ENCODE measurements around the gene PLXNA4.

The PLXNA4 gene

GRCh38 chr7:132125096-132125495 lies 451.2 kb downstream of the PLXNA4 start:
- Mint-ChIP-seq H3K4me3 (no peak overlapping the region), H3K9me3 (peaks cover 2% of the 10 kb centered on the region), H3K4me1 (no peaks in the 10 kb centered on the region), H3K27me3 (peaks cover 11% of the 10 kb centered on the region), H3K27ac (no peak overlapping the region), H3K36me3 (no peaks in the 10 kb centered on the region)
- no peak for ATAC-seq

GRCh38 chr7:132124575-132124974 lies 451.7 kb downstream of the PLXNA4 start:
- Mint-ChIP-seq H3K27ac (no peak overlapping the region), H3K27me3 (peaks cover 11% of the 10 kb centered on the region), H3K4me1 (no peaks in the 10 kb centered on the region), H3K9me3 (peaks cover 2% of the 10 kb centered on the region), H3K36me3 (no peaks in the 10 kb centered on the region), H3K4me3 (no peak overlapping the region)
- ATAC-seq = no peak

DNA sequence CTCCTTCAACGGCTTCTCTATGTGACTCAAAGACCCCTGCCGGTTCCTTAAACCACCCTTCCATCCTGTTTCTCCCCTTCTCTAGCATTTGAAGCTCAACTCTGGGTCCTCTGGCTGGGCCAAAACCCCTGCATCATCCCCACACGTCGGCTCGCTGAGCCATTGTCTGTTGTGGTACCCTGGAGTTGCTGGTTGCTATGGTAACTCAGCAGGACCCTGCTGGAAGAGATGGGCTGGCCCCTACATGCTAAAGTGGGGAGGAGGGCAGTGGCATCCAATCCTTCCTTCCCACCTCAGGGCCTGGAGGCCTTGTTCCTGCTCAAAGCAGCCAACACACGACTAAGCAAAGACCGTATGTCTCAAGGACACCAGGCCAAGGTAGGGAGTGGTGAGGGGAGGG lies 452.5 kb downstream of the PLXNA4 start:
- Mint-ChIP-seq H3K4me3 (no peak overlapping the region), H3K4me1 (no peaks in the 10 kb centered on the region), H3K36me3 (no peaks in the 10 kb centered on the region), H3K9me3 (peaks cover 2% of the 10 kb centered on the region), H3K27me3 (peaks cover 11% of the 10 kb centered on the region), H3K27ac (no peak overlapping the region)
- ATAC-seq = no peak

DNA sequence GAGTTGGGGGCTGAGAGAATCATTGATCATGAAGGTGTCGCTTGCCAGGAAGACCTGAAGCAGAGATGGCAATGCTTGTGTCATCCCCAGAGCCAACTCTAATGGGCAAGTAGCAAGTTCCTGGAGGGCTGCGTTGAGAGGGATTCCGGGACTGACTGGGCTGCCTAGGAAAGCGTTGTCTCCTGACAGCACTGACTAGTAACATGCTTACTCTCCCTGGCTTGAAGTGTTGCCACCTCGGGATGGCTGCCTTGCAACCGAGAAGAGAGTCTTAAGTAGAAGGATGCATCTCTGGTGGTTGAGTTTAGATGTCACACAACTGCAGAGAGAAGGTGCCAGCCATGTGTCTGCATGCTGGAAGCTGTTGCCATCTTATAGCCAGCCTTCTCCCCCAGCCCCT lies 453.4 kb downstream of the PLXNA4 start:
- peaks cover 11% of the 10 kb centered on the region for H3K27me3 Mint-ChIP-seq
- ATAC-seq = no peak

DNA sequence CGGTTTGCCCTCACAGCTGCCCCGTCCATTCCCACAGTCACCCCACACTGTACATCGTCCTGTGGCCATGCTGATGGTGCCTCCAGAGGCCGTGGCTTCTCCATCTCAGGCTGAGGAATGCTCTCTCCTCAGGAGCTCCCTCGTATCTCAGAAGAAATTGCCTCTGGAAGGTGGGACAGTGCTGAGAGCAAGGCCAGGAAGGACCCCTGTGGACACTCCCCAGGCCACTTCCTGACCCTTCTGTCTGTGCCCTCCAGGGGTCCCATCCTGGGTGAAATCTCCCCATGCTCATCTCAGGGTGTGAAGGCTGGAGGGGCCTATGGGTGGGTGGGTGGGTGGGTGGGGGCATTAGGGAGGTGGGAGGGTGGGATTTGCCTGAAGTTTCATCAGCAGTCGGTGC lies 454.3 kb downstream of the PLXNA4 start:
- no peaks in the 10 kb centered on the region for H3K36me3 Mint-ChIP-seq
- peaks cover 2% of the 10 kb centered on the region for H3K9me3 Mint-ChIP-seq

More for the DNA sequence above, 453.4 kb downstream of the PLXNA4 start:
- peaks cover 2% of the 10 kb centered on the region for H3K9me3 Mint-ChIP-seq
- H3K4me1 Mint-ChIP-seq = no peaks in the 10 kb centered on the region
- H3K27ac Mint-ChIP-seq = no peak overlapping the region
- no peaks in the 10 kb centered on the region for H3K36me3 Mint-ChIP-seq
- H3K4me3 Mint-ChIP-seq = no peak overlapping the region

DNA sequence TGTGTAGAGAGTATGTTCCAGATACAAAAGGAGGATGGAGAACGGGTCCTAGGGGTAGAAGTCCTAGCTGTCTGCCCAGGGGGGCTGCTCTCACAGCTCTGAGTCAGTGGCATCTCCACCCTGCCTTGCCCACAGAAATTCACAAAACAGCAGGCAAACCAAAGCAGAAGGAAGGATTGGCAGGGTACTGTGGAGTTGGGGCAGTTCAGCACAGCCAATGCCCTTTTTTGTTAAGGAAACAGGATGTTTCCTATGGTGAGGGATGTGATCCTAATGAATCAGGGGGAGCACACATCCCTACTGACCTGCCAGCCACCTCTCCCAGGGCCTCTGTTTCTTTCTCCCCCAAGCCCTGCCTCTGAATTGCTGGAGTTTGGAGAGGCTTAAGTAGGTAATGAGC lies 457.6 kb downstream of the PLXNA4 start:
- H3K4me1 Mint-ChIP-seq = no peaks in the 10 kb centered on the region
- no peak overlapping the region for H3K27ac Mint-ChIP-seq
- peaks cover 11% of the 10 kb centered on the region for H3K27me3 Mint-ChIP-seq
- no peak overlapping the region for H3K4me3 Mint-ChIP-seq
- no peak for ATAC-seq
- H3K36me3 Mint-ChIP-seq = no peaks in the 10 kb centered on the region
- peaks cover 2% of the 10 kb centered on the region for H3K9me3 Mint-ChIP-seq

More for the DNA sequence above, 454.3 kb downstream of the PLXNA4 start:
- Mint-ChIP-seq H3K4me3 (no peak overlapping the region), H3K4me1 (no peaks in the 10 kb centered on the region), H3K27me3 (peaks cover 11% of the 10 kb centered on the region), H3K27ac (no peak overlapping the region)
- no peak for ATAC-seq

GRCh38 chr7:132117636-132118035 lies 458.6 kb downstream of the PLXNA4 start:
- Mint-ChIP-seq H3K4me3 (no peak overlapping the region), H3K27me3 (peaks cover 9% of the 10 kb centered on the region), H3K36me3 (no peaks in the 10 kb centered on the region), H3K9me3 (peaks cover 2% of the 10 kb centered on the region), H3K4me1 (no peaks in the 10 kb centered on the region), H3K27ac (no peak overlapping the region)
- no peak for ATAC-seq

- H3K36me3 Mint-ChIP-seq = no peaks in the 10 kb centered on the region
- H3K27me3 Mint-ChIP-seq = peaks cover 5% of the 10 kb centered on the region
- H3K27ac Mint-ChIP-seq = no peak overlapping the region
- H3K9me3 Mint-ChIP-seq = no peaks in the 10 kb centered on the region
- no peaks in the 10 kb centered on the region for H3K4me1 Mint-ChIP-seq
- no peak for ATAC-seq
- no peak overlapping the region for H3K4me3 Mint-ChIP-seq
Measured at GRCh38 chr7:132117181-132117580, 459.1 kb downstream of the PLXNA4 start.

DNA sequence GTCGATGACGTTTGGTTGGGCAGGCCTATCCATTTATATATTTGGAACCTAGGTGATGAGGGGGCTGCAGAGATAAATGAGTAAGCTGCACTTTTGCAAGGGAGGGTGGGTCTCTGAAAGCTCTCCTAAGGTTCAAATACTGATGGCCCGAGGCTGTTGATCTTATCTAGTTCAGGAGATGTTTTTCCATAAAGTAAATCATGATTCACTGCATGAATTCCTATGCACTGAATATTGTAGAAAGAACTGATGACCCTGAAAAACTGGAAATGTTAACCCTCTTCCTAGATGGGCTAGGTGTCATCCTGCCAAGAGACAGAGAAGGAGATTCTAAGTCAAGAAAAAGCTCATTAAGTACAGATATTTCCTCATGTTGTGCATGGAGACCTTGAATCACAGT lies 459.9 kb downstream of the PLXNA4 start:
- no peak for ATAC-seq
- H3K4me3 Mint-ChIP-seq = no peak overlapping the region
- no peaks in the 10 kb centered on the region for H3K27me3 Mint-ChIP-seq
- no peaks in the 10 kb centered on the region for H3K36me3 Mint-ChIP-seq
- no peaks in the 10 kb centered on the region for H3K4me1 Mint-ChIP-seq
- H3K27ac Mint-ChIP-seq = no peak overlapping the region
- H3K9me3 Mint-ChIP-seq = no peaks in the 10 kb centered on the region

DNA sequence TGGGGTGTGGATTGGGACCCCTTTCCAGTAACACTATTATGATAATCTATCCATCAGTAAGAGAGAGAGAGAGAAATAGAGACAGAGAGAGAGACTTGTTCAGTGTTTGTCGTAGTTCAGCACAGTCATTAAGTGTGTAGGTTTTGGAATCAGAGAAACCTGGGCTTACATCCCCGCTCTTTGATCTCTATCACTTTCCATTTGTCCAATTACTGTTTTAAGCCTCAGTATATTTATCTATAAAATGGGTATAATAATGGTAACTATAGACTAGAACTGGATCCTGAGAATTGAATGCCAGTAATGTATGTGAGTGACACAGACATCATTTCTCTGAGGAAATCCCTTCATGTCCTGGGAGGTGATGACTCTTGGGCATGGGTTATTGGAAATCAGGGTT lies 460.5 kb downstream of the PLXNA4 start:
- Mint-ChIP-seq H3K27ac (no peak overlapping the region), H3K4me1 (no peaks in the 10 kb centered on the region), H3K9me3 (no peaks in the 10 kb centered on the region), H3K27me3 (no peaks in the 10 kb centered on the region), H3K4me3 (no peak overlapping the region), H3K36me3 (no peaks in the 10 kb centered on the region)
- ATAC-seq = no peak

DNA sequence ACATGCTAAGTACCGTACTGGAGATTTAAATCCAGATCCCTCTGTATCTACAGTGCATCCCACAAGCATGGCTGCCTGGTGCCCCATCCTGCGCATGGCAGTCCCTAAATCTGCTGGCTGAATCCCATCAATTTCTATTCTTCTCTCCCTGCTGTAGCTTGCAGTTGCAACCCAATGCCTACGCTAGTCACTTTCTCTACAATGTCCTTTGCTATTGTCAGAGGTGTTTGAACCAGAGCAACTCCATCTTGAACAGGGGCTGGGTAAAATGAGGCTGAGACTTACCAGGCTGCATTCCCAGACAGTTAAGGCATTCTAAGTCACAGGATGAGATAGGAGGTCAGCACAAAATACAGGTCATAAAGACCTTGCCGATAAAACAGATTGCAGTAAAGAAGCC lies 461.2 kb downstream of the PLXNA4 start:
- H3K4me1 Mint-ChIP-seq = no peaks in the 10 kb centered on the region
- H3K36me3 Mint-ChIP-seq = no peaks in the 10 kb centered on the region
- H3K27me3 Mint-ChIP-seq = no peaks in the 10 kb centered on the region
- H3K9me3 Mint-ChIP-seq = no peaks in the 10 kb centered on the region
- no peak for ATAC-seq
- H3K27ac Mint-ChIP-seq = no peak overlapping the region
- H3K4me3 Mint-ChIP-seq = no peak overlapping the region

- Mint-ChIP-seq H3K27ac (no peak overlapping the region), H3K4me3 (no peak overlapping the region), H3K4me1 (no peaks in the 10 kb centered on the region), H3K36me3 (no peaks in the 10 kb centered on the region), H3K9me3 (no peaks in the 10 kb centered on the region), H3K27me3 (no peaks in the 10 kb centered on the region)
- no peak for ATAC-seq
Measured at GRCh38 chr7:132114411-132114810, 461.9 kb downstream of the PLXNA4 start.

GRCh38 chr7:132113536-132114371 lies 462.5 kb downstream of the PLXNA4 start:
- Mint-ChIP-seq H3K27ac (no peak overlapping the region), H3K27me3 (no peaks in the 10 kb centered on the region), H3K36me3 (no peaks in the 10 kb centered on the region), H3K4me1 (no peaks in the 10 kb centered on the region), H3K9me3 (no peaks in the 10 kb centered on the region), H3K4me3 (no peak overlapping the region)
- ATAC-seq = no peak

GRCh38 chr7:132112657-132113056 lies 463.6 kb downstream of the PLXNA4 start:
- Mint-ChIP-seq H3K9me3 (no peaks in the 10 kb centered on the region), H3K27me3 (no peaks in the 10 kb centered on the region), H3K4me1 (no peaks in the 10 kb centered on the region), H3K27ac (no peak overlapping the region), H3K36me3 (no peaks in the 10 kb centered on the region), H3K4me3 (no peak overlapping the region)
- peak; percentile 18 for ATAC-seq

- ATAC-seq = no peak
- Mint-ChIP-seq H3K27me3 (no peaks in the 10 kb centered on the region), H3K4me1 (no peaks in the 10 kb centered on the region), H3K4me3 (no peak overlapping the region), H3K9me3 (no peaks in the 10 kb centered on the region), H3K27ac (no peak overlapping the region), H3K36me3 (no peaks in the 10 kb centered on the region)
Measured at GRCh38 chr7:132112106-132112505, 464.2 kb downstream of the PLXNA4 start.

DNA sequence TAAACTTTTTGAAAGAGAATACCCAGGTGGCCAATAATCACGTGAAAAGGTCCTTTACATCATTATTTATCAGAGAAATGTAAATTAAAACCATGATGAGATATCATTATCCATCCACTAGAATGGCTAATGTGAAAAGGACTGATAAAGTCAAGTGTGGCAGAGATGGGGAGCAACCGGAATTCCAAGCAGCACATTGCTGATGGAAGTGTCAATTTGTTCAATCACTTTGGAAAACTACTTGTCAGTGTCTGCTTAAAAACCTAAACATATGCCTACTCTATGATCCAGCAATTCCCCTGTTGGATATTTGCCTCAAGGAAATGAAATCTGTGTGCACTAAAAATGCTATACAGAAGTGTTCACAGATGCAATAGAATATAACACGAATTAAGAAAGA lies 465.6 kb downstream of the PLXNA4 start:
- Mint-ChIP-seq H3K27ac (no peak overlapping the region), H3K4me1 (no peaks in the 10 kb centered on the region), H3K36me3 (no peaks in the 10 kb centered on the region), H3K27me3 (no peaks in the 10 kb centered on the region), H3K9me3 (no peaks in the 10 kb centered on the region), H3K4me3 (no peak overlapping the region)
- no peak for ATAC-seq

All from stimulated activated memory B cell treated with anti-CD40 and anti-IgM and Interleukin-4, amounts not matched to agents 10 μg/mL and 1 μg/mL and 100 μg/mL, for 72 hours (primary cell).